Spleen (tissue), 7 donors: ENCODE data around the gene ANKS1B.

Source experiments
- POLR2A ChIP-seq, 3 donors: fragments of 450-650 bp; IDR thresholded peaks; one replicate each; pipeline ENCODE4 v1.5.1; 2017; ENCODE audit warnings: antibody characterized with exemption in 3 of 3, mild to moderate bottlenecking in 1 of 3
- TF ChIP-seq, protein P1 (sequence below), 11 experiments: fragments of 200-600 bp in 7 of 11; fragments of 450-650 bp in 4 of 11; sonication (generic) in 4 of 11; IDR thresholded peaks in 8 of 11; conservative IDR thresholded peaks in 3 of 11; 1 replicate in 7 of 11; 2 replicates in 4 of 11; pipeline versions ENCODE4 v1.4.0 to v1.8.0; 2016 to 2021; ENCODE audit warnings: antibody characterized with exemption in 11 of 11, inconsistent platforms in 4 of 11, mild to moderate bottlenecking in 1 of 11
- donor health status: DM: no; HTN: no; CAD: no; lungs with moderate emphysema.
- donor health status: DM: no; HTN: no; CAD: no.
- donor health status: DM: no; HTN: no; CAD: no.

DNA sequence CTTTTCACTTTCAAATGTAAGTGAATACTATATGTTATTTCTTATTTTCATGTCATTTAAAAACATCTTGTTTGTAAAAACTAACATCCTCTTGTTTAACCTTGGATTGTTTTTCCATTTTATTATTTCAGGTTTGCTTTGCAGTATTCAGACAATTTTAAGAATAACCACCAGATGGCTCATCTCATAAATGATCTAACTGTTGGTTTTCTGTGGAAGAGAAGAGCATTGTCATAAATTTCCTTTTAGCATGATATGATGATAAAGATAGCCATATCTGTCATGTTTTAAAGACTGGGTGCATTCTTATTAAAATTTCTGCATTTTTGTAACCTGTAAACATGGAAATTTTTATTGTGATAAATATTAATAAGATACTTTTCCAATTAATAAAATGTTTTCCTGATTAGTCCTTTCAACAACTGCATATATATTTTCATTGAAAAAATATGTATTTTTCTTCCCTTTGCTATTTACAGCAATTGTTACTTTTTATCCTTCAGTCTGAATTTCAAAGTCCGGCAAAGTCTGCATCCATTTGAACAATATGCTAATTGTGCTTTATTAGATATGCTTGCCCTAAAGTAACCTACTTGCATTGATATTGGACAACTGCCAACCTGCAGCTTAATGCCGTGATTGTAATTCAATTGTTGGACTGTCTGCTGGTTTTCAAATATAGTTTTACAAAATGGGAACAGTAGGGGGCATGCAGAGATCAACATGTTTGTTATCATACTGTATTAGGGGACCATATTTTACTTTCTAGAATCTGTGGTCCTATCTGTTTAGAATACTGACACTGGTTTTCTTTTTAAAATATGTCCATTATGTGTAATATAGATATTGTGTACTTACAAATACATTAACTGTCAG, 173.8 kb downstream of the ANKS1B start:
- TF ChIP-seq, protein P1, sequence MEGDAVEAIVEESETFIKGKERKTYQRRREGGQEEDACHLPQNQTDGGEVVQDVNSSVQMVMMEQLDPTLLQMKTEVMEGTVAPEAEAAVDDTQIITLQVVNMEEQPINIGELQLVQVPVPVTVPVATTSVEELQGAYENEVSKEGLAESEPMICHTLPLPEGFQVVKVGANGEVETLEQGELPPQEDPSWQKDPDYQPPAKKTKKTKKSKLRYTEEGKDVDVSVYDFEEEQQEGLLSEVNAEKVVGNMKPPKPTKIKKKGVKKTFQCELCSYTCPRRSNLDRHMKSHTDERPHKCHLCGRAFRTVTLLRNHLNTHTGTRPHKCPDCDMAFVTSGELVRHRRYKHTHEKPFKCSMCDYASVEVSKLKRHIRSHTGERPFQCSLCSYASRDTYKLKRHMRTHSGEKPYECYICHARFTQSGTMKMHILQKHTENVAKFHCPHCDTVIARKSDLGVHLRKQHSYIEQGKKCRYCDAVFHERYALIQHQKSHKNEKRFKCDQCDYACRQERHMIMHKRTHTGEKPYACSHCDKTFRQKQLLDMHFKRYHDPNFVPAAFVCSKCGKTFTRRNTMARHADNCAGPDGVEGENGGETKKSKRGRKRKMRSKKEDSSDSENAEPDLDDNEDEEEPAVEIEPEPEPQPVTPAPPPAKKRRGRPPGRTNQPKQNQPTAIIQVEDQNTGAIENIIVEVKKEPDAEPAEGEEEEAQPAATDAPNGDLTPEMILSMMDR (IDR thresholded peaks at IDR 0.05 in 8 of 11, conservative IDR thresholded peaks at IDR 0.05 in 3 of 11): peak in 2 of 11 experiments; percentile 12 to 21
- TF ChIP-seq POLR2A (IDR thresholded peaks at IDR 0.05): no peak
